Body of pancreas (tissue), 4 donors: Measurements from ENCODE around the gene LIPJ. TPM values are rescaled to one million over a fixed set of nuclear protein-coding genes. Genes with fewer than 3 reads are reported as not detected.

Experiments used
- ATAC-seq: fragments of 150-250 bp; one replicate; pipeline ENCODE4 v1.9.1; 2016
- DNase-seq, 4 donors: peaks; one replicate each; pipeline ENCODE4 v3.0.0-alpha.2; 2019
- H3K27ac ChIP-seq, 4 donors: fragments of 200-600 bp; sonication (generic); 1 replicate in 3 of 4; 2 replicates in 1 of 4; pipeline versions ENCODE4 v1.5.1 to v1.6.1; 2016 to 2019; ENCODE audit warnings: mild to moderate bottlenecking in 1 of 4, mixed read lengths in 1 of 4, moderate library complexity in 1 of 4
- H3K27me3 ChIP-seq, 2 donors: fragments of 200-600 bp; sonication (generic); one replicate each; pipeline ENCODE4 v1.6.0; 2016; ENCODE audit warnings: mild to moderate bottlenecking in 1 of 2
- H3K36me3 ChIP-seq, 2 donors: fragments of 200-600 bp; sonication (generic); replicated peaks in 1 of 2; 2 replicates each; pipeline ENCODE4 v1.5.1; 2016; ENCODE audit warnings: low read depth in 2 of 2; ENCODE audit not compliant: insufficient read depth in 1 of 2
- H3K4me1 ChIP-seq: fragments of 200-600 bp; sonication (generic); one replicate; pipeline ENCODE4 v1.6.0; 2016
- H3K4me3 ChIP-seq, 2 donors: fragments of 200-600 bp; sonication (generic); 1 replicate in 1 of 2; 2 replicates in 1 of 2; pipeline ENCODE4 v1.5.1; 2016 to 2019
- H3K9me3 ChIP-seq, 3 donors: fragments of 200-600 bp; sonication (generic); 1 replicate in 2 of 3; 2 replicates in 1 of 3; pipeline ENCODE4 v1.5.1; 2016
- CTCF ChIP-seq, 7 experiments: fragments of 450-650 bp in 4 of 7; fragments of 200-600 bp in 3 of 7; sonication (generic) in 3 of 7; IDR thresholded peaks; one replicate each; pipeline ENCODE4 v1.5.1; 2016 to 2019; ENCODE audit warnings: antibody characterized with exemption in 7 of 7
- POLR2A ChIP-seq, 3 donors: fragments of 450-650 bp; IDR thresholded peaks; one replicate each; pipeline ENCODE4 v1.6.1; 2016; ENCODE audit warnings: antibody characterized with exemption in 3 of 3, mild to moderate bottlenecking in 2 of 3
- WGBS, 2 donors: methylation state at CpG; one replicate each; pipeline ENCODE4 v1.1.5; 2017; 5-methylcytosine and 5-hydroxymethylcytosine counted together
- intact Hi-C: fragments of 100-400 bp; cut with DNase I; formaldehyde crosslinking; loops from one replicate; pipeline ENCODE4 v1.15.1; 2023
- total RNA-seq, 2 donors: library from RNA; depleted of rRNA; stranded (reverse); fragments of >200 nt; gene quantifications; one replicate each; pipeline ENCODE4 v1.1.0, GENCODE V29; 2016

LIPJ gene
- total RNA-seq, 2 donors from 2014 or later: 0.99 TPM; not detected in 1

GRCh38 chr10:88542522-88542921 is 44.0 kb upstream of the LIPJ start:
- Histone ChIP-seq H3K36me3 (no peaks in the 10 kb centered on the region), H3K9me3 (no peaks in the 10 kb centered on the region), H3K4me1 (peaks cover 21% of the 10 kb centered on the region), H3K27me3 (no peaks in the 10 kb centered on the region), H3K27ac (no peak overlapping the region), H3K4me3 (no peak overlapping the region)
- DNase-seq (no peak), ATAC-seq (no peak)
- WGBS, 2 donors: 74 to 83% methylated on average over 4 of the region's 4 CpGs
- intact Hi-C loops: loop anchor here (10.0 kb wide), 1 partner anchor 428 kb away; no protein-coding TSS in a partner anchor
- TF ChIP-seq CTCF (IDR thresholded peaks at IDR 0.05) (no peak), POLR2A (IDR thresholded peaks at IDR 0.05) (no peak)

GRCh38 chr10:88544140-88544870 is 42.3 kb upstream of the LIPJ start:
- no peak overlapping the region for H3K4me3 ChIP-seq
- intact Hi-C loops: loop anchor here (10.0 kb wide), 1 partner anchor 430 kb away; no protein-coding TSS in a partner anchor
- WGBS, 2 donors: 91 to 93% methylated on average over 2 of the region's 2 CpGs
- no peak for DNase-seq
- no peak overlapping the region for H3K27ac ChIP-seq
- no peaks in the 10 kb centered on the region for H3K36me3 ChIP-seq
- peaks cover 21% of the 10 kb centered on the region for H3K4me1 ChIP-seq
- no peaks in the 10 kb centered on the region for H3K9me3 ChIP-seq
- no peaks in the 10 kb centered on the region for H3K27me3 ChIP-seq
- no peak for ATAC-seq
- TF ChIP-seq CTCF (IDR thresholded peaks at IDR 0.05) (no peak), POLR2A (IDR thresholded peaks at IDR 0.05) (no peak)

- DNase-seq (no peak), ATAC-seq (no peak)
- no peak overlapping the region for H3K4me3 ChIP-seq
- intact Hi-C loops: loop anchor here (10.0 kb wide), 1 partner anchor 431 kb away; no protein-coding TSS in a partner anchor
- TF ChIP-seq CTCF (IDR thresholded peaks at IDR 0.05) (no peak), POLR2A (IDR thresholded peaks at IDR 0.05) (no peak)
- no peak overlapping the region for H3K27ac ChIP-seq
- no peaks in the 10 kb centered on the region for H3K27me3 ChIP-seq
- no peaks in the 10 kb centered on the region for H3K9me3 ChIP-seq
- peaks cover 16% of the 10 kb centered on the region for H3K4me1 ChIP-seq
- no peaks in the 10 kb centered on the region for H3K36me3 ChIP-seq
- WGBS, 2 donors: 84 to 88% methylated on average over 4 of the region's 4 CpGs
Measured at GRCh38 chr10:88545359-88545758, 41.2 kb upstream of the LIPJ start.

DNA sequence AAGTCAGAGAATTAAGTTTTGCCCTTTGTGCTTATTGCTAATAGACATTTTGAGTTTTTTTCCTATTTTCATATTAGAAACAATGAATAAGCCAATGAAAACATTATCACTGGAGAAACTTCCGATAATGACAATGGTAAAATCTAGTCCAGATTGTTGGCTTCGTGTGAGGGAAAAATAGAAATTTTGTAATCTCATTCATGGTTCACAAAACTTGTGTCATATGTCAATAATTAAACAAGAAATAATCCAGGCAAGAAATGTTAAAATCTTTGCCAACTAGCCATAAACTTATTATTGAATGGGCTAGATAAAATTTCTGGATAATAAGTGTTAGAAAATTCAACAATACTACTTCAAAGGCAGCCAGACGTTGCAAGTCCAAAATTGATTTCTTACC is 40.1 kb upstream of the LIPJ start:
- no peaks in the 10 kb centered on the region for H3K36me3 ChIP-seq
- no peak overlapping the region for H3K27ac ChIP-seq
- H3K4me3 ChIP-seq: no peak overlapping the region
- no peak for TF ChIP-seq POLR2A (IDR thresholded peaks at IDR 0.05)
- no peak for TF ChIP-seq CTCF (IDR thresholded peaks at IDR 0.05)
- ATAC-seq (no peak), DNase-seq (no peak)
- H3K9me3 ChIP-seq: no peaks in the 10 kb centered on the region
- 15 to 27% methylated on average over 3 of the region's 3 CpGs for WGBS, 2 donors
- no peaks in the 10 kb centered on the region for H3K27me3 ChIP-seq
- peaks cover 4% of the 10 kb centered on the region for H3K4me1 ChIP-seq
- intact Hi-C loops: loop anchor here (10.0 kb wide), 1 partner anchor 432 kb away; no protein-coding TSS in a partner anchor

GRCh38 chr10:88551246-88551645 is 35.3 kb upstream of the LIPJ start:
- no peaks in the 10 kb centered on the region for H3K27me3 ChIP-seq
- no peaks in the 10 kb centered on the region for H3K9me3 ChIP-seq
- intact Hi-C loops: loop anchor here (10.0 kb wide), 1 partner anchor 696 kb away; no protein-coding TSS in a partner anchor
- H3K4me1 ChIP-seq: no peaks in the 10 kb centered on the region
- no peaks in the 10 kb centered on the region for H3K36me3 ChIP-seq
- WGBS, 2 donors: 86 to 94% methylated on average over 2 of the region's 2 CpGs
- no peak overlapping the region for H3K27ac ChIP-seq
- TF ChIP-seq CTCF (IDR thresholded peaks at IDR 0.05) (no peak), POLR2A (IDR thresholded peaks at IDR 0.05) (no peak)
- DNase-seq (no peak), ATAC-seq (no peak)
- H3K4me3 ChIP-seq: no peak overlapping the region
